Brain pericyte (primary cell): ENCODE measurements around the gene MT1X.

Source experiments
- DNase-seq: peaks from one replicate; pipeline ENCODE4 v3.0.0-alpha.2; 2012; ENCODE audit warnings: low read depth, low spot score

Gene MT1X

GRCh38 chr16:56679078-56679730, 3.1 kb upstream of the MT1X start:
- DNase-seq, result no peak

- no peak for DNase-seq
These were observed 2.5 kb upstream of the MT1X start for GRCh38 chr16:56679818-56680217.

- no peak for DNase-seq
These were observed 580 bp downstream of the MT1X start for GRCh38 chr16:56682703-56683397.

GRCh38 chr16:56683424-56684172, 1.3 kb downstream of the MT1X start:
- DNase-seq, result no peak

GRCh38 chr16:56684256-56684925, 2.1 kb downstream of the MT1X start:
- no peak for DNase-seq

- DNase-seq, result no peak
These were observed 2.8 kb downstream of the MT1X start for GRCh38 chr16:56684926-56685590.

GRCh38 chr16:56686758-56687157, 4.5 kb downstream of the MT1X start:
- DNase-seq, result no peak

- no peak for DNase-seq
These were observed 6.5 kb downstream of the MT1X start for GRCh38 chr16:56688762-56689161.

GRCh38 chr16:56689171-56689570, 6.9 kb downstream of the MT1X start:
- DNase-seq, result no peak

- no peak for DNase-seq
These were observed 8.3 kb downstream of the MT1X start for GRCh38 chr16:56690420-56691122.

GRCh38 chr16:56691885-56692284, 9.6 kb downstream of the MT1X start:
- DNase-seq, result no peak

- no peak for DNase-seq
These were observed 13.0 kb downstream of the MT1X start for GRCh38 chr16:56695246-56695645.

GRCh38 chr16:56697456-56698155, 15.3 kb downstream of the MT1X start:
- no peak for DNase-seq

- no peak for DNase-seq
These were observed 17.9 kb downstream of the MT1X start for GRCh38 chr16:56700195-56700594.

- no peak for DNase-seq
These were observed 18.4 kb downstream of the MT1X start for GRCh38 chr16:56700631-56701030.

- no peak for DNase-seq
These were observed 19.3 kb downstream of the MT1X start for GRCh38 chr16:56701534-56701933.

GRCh38 chr16:56702836-56703235, 20.6 kb downstream of the MT1X start:
- no peak for DNase-seq

GRCh38 chr16:56708525-56709442, 26.5 kb downstream of the MT1X start:
- no peak for DNase-seq

GRCh38 chr16:56709443-56710040, 27.3 kb downstream of the MT1X start:
- DNase-seq, result no peak
